Measurements from ENCODE around the gene PDE1A. TPM values are rescaled to one million over a fixed set of nuclear protein-coding genes. Genes with fewer than 3 reads are reported as not detected.

PDE1A gene
- 1 to 10 TPM; 2.3 to 9.2 (median 3.2) TPM for total RNA-seq

GRCh38 chr2:182426918-182427240 is at the start of gene PDE1A:
Gene PDE1A, minus strand, starts transcription at chr2:182427036.
- Histone ChIP-seq H3K4me1 (no peaks in the 10 kb centered on the region), H3K9me3 (no peaks in the 10 kb centered on the region), H3K4me3 (peak within 1 kb of the TSS; percentile 10 to 58 (median 42)), H3K36me3 (no peaks in the 10 kb centered on the region), H3K27ac (peak within 1 kb of the TSS; percentile 21 to 71 (median 68)), H3K27me3 (no peaks in the 10 kb centered on the region)
- 12 to 37% methylated on average over 3 of the region's 3 CpGs for WGBS, 2 donors
- TF ChIP-seq POLR2A (IDR thresholded peaks at IDR 0.05), result no peak
- TF ChIP-seq CTCF (IDR thresholded peaks at IDR 0.05), result no peak
- DNase-seq, result no peak
- intact Hi-C loops (cut with DNase I), result no loop called here

GRCh38 chr2:182473635-182474034 is 46.8 kb upstream of the PDE1A start:
- no peaks in the 10 kb centered on the region for H3K27me3 ChIP-seq
- intact Hi-C loops (cut with DNase I), result no loop called here
- 83 to 87% methylated on average over 4 of the region's 4 CpGs for WGBS, 2 donors
- no peaks in the 10 kb centered on the region for H3K4me1 ChIP-seq
- peaks cover 0 to 3% (median 0%) of the 10 kb centered on the region in 3 donors for H3K9me3 ChIP-seq
- TF ChIP-seq CTCF (IDR thresholded peaks at IDR 0.05) (no peak), POLR2A (IDR thresholded peaks at IDR 0.05) (no peak)
- H3K4me3 ChIP-seq, result no peak overlapping the region
- no peaks in the 10 kb centered on the region for H3K36me3 ChIP-seq
- no peak for DNase-seq
- no peak overlapping the region for H3K27ac ChIP-seq

- intact Hi-C loops (cut with DNase I), result no loop called here
- no peaks in the 10 kb centered on the region for H3K4me1 ChIP-seq
- H3K4me3 ChIP-seq, result no peak overlapping the region
- DNase-seq, result no peak
- H3K9me3 ChIP-seq, result no peaks in the 10 kb centered on the region
- H3K27me3 ChIP-seq, result no peaks in the 10 kb centered on the region
- H3K36me3 ChIP-seq, result no peaks in the 10 kb centered on the region
- TF ChIP-seq CTCF (IDR thresholded peaks at IDR 0.05), result no peak
- TF ChIP-seq POLR2A (IDR thresholded peaks at IDR 0.05), result no peak
- no peak overlapping the region for H3K27ac ChIP-seq
- WGBS, 2 donors, result 23 to 30% methylated on average over 1 of the region's 1 CpG
These were observed 36.9 kb upstream of the PDE1A start for GRCh38 chr2:182463760-182464159.

- H3K36me3 ChIP-seq, result no peaks in the 10 kb centered on the region
- no peak overlapping the region for H3K4me3 ChIP-seq
- H3K4me1 ChIP-seq, result no peaks in the 10 kb centered on the region
- WGBS, 2 donors, result 56 to 62% methylated on average over 4 of the region's 4 CpGs
- intact Hi-C loops (cut with DNase I), result no loop called here
- no peak for DNase-seq
- no peak overlapping the region for H3K27ac ChIP-seq
- no peaks in the 10 kb centered on the region for H3K27me3 ChIP-seq
- TF ChIP-seq POLR2A (IDR thresholded peaks at IDR 0.05) (no peak), CTCF (IDR thresholded peaks at IDR 0.05) (no peak)
- H3K9me3 ChIP-seq, result no peaks in the 10 kb centered on the region
These were observed 29.9 kb upstream of the PDE1A start for GRCh38 chr2:182456784-182457183.

GRCh38 chr2:182452456-182452990 is 25.7 kb upstream of the PDE1A start:
- TF ChIP-seq POLR2A (IDR thresholded peaks at IDR 0.05) (no peak), CTCF (IDR thresholded peaks at IDR 0.05) (no peak)
- no peaks in the 10 kb centered on the region for H3K4me1 ChIP-seq
- WGBS, 2 donors, result 80 to 90% methylated on average over 2 of the region's 2 CpGs

More at GRCh38 chr2:182452456-182452990, 25.7 kb upstream of the PDE1A start:
- Histone ChIP-seq H3K9me3 (no peaks in the 10 kb centered on the region), H3K4me3 (no peak overlapping the region), H3K27ac (no peak overlapping the region), H3K36me3 (no peaks in the 10 kb centered on the region), H3K27me3 (no peaks in the 10 kb centered on the region)
- intact Hi-C loops (cut with DNase I), result no loop called here
- DNase-seq, result no peak

Data from esophagus squamous epithelium (tissue), 5 donors.